Loucy (cell line): ENCODE measurements around the gene PEX14.

ENCODE experiments used
- H2AFZ ChIP-seq: fragments of 200-600 bp; sonication (generic); 2 replicates; pipeline ENCODE4 v1.6.0; 2016; ENCODE audit warnings: antibody characterized with exemption, mild to moderate bottlenecking, low read length, moderate library complexity
- H3F3A ChIP-seq: fragments of 200-600 bp; 2 replicates; pipeline ENCODE4 v1.6.0; 2016; ENCODE audit warnings: antibody characterized with exemption, low read depth, mild to moderate bottlenecking
- H3K27me3 ChIP-seq: fragments of 200-600 bp; sonication (generic); 2 replicates; pipeline ENCODE4 v1.6.1; 2014; ENCODE audit warnings: low read length, mild to moderate bottlenecking; ENCODE audit not compliant: insufficient read depth, poor library complexity, severe bottlenecking
- H3K36me3 ChIP-seq: fragments of 200-600 bp; sonication (generic); 2 replicates; pipeline ENCODE4 v1.6.1; 2016; ENCODE audit warnings: low read length; ENCODE audit not compliant: insufficient read depth
- H3K4me1 ChIP-seq: fragments of 200-600 bp; sonication (generic); 2 replicates; pipeline ENCODE4 v1.5.1; 2014; ENCODE audit warnings: low read length, mild to moderate bottlenecking; ENCODE audit not compliant: insufficient read depth, poor library complexity, severe bottlenecking
- H3K4me2 ChIP-seq: fragments of 200-600 bp; sonication (generic); 2 replicates; pipeline ENCODE4 v1.6.0; 2014; ENCODE audit warnings: antibody characterized with exemption, low read length, low read depth, mild to moderate bottlenecking; ENCODE audit not compliant: poor library complexity, severe bottlenecking
- H3K4me3 ChIP-seq: fragments of 200-600 bp; sonication (generic); 2 replicates; pipeline ENCODE4 v1.5.1; 2014; ENCODE audit warnings: low read length, mild to moderate bottlenecking, mixed read lengths; ENCODE audit not compliant: poor library complexity, severe bottlenecking
- H3K79me2 ChIP-seq: fragments of 200-600 bp; sonication (generic); 2 replicates; pipeline ENCODE4 v1.6.1; 2014; ENCODE audit warnings: low read length; ENCODE audit not compliant: insufficient read depth
- H3K9ac ChIP-seq: fragments of 200-600 bp; sonication (generic); 2 replicates; pipeline ENCODE4 v1.6.0; 2014; ENCODE audit warnings: mild to moderate bottlenecking, low read depth, low read length, moderate library complexity; ENCODE audit not compliant: poor library complexity, severe bottlenecking
- H3K9me2 ChIP-seq: fragments of 200-600 bp; sonication (generic); replicated peaks from 2 replicates; pipeline ENCODE4 v1.6.1; 2016; ENCODE audit warnings: low read depth, low read length, mixed read lengths
- H3K9me3 ChIP-seq: fragments of 200-600 bp; sonication (generic); 2 replicates; pipeline ENCODE4 v1.6.1; 2014; ENCODE audit warnings: mild to moderate bottlenecking, antibody characterized with exemption, low read length, low read depth; ENCODE audit not compliant: insufficient read depth
- H4K20me1 ChIP-seq: fragments of 200-600 bp; sonication (generic); 2 replicates; pipeline ENCODE4 v1.6.0; 2014; ENCODE audit warnings: antibody characterized with exemption, low read length, mild to moderate bottlenecking; ENCODE audit not compliant: insufficient read depth, poor library complexity, severe bottlenecking
- EZH2phosphoT487 ChIP-seq: fragments of 200-600 bp; IDR thresholded peaks from 2 replicates; pipeline ENCODE4 v1.6.1; 2018; ENCODE audit warnings: antibody characterized with exemption, mild to moderate bottlenecking, moderate library complexity, borderline replicate concordance
- TF ChIP-seq, protein P1 (sequence below): fragments of 200-600 bp; sonication (generic); conservative IDR thresholded peaks from 2 replicates; pipeline ENCODE4 v1.5.1; 2014; ENCODE audit warnings: mild to moderate bottlenecking, antibody characterized with exemption, low read length

The PEX14 gene

DNA sequence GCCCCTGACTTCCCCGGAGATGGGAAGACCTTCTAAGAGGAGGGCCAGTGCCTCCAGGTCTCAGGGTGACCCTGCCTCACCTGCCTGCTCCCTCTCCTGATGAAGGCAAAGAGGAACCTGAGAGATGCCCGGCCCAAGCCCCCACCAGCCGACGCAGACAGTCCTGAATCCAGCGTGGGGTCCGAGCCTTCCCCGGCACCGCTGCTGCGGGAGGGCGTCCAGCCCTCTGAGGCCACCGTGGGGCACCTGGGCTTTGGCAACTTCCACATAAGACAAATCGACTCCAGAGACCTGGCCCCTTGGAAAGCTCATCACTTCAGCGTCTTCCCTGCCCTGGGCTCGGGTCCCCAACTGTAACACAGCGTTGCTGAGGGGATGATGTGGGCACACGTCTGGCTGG is 199.5 kb downstream of the PEX14 start:
- H3K9me2 ChIP-seq = no peaks in the 10 kb centered on the region
- peaks cover 12% of the 10 kb centered on the region for H4K20me1 ChIP-seq
- H3K4me3 ChIP-seq = no peak overlapping the region
- H3F3A ChIP-seq = no peaks in the 10 kb centered on the region
- H3K4me1 ChIP-seq = peaks cover 13% of the 10 kb centered on the region
- H3K27me3 ChIP-seq = no peaks in the 10 kb centered on the region
- peaks cover 57% of the 10 kb centered on the region; the same call in 1 of the 2 replicates for H3K79me2 ChIP-seq
- no peak overlapping the region for H3K9ac ChIP-seq
- H3K9me3 ChIP-seq = no peaks in the 10 kb centered on the region
- H2AFZ ChIP-seq = no peak overlapping the region
- H3K36me3 ChIP-seq = no peaks in the 10 kb centered on the region
- TF ChIP-seq, protein P1, sequence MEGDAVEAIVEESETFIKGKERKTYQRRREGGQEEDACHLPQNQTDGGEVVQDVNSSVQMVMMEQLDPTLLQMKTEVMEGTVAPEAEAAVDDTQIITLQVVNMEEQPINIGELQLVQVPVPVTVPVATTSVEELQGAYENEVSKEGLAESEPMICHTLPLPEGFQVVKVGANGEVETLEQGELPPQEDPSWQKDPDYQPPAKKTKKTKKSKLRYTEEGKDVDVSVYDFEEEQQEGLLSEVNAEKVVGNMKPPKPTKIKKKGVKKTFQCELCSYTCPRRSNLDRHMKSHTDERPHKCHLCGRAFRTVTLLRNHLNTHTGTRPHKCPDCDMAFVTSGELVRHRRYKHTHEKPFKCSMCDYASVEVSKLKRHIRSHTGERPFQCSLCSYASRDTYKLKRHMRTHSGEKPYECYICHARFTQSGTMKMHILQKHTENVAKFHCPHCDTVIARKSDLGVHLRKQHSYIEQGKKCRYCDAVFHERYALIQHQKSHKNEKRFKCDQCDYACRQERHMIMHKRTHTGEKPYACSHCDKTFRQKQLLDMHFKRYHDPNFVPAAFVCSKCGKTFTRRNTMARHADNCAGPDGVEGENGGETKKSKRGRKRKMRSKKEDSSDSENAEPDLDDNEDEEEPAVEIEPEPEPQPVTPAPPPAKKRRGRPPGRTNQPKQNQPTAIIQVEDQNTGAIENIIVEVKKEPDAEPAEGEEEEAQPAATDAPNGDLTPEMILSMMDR = no peak
- TF ChIP-seq EZH2phosphoT487 = no peak
- no peak overlapping the region for H3K4me2 ChIP-seq

DNA sequence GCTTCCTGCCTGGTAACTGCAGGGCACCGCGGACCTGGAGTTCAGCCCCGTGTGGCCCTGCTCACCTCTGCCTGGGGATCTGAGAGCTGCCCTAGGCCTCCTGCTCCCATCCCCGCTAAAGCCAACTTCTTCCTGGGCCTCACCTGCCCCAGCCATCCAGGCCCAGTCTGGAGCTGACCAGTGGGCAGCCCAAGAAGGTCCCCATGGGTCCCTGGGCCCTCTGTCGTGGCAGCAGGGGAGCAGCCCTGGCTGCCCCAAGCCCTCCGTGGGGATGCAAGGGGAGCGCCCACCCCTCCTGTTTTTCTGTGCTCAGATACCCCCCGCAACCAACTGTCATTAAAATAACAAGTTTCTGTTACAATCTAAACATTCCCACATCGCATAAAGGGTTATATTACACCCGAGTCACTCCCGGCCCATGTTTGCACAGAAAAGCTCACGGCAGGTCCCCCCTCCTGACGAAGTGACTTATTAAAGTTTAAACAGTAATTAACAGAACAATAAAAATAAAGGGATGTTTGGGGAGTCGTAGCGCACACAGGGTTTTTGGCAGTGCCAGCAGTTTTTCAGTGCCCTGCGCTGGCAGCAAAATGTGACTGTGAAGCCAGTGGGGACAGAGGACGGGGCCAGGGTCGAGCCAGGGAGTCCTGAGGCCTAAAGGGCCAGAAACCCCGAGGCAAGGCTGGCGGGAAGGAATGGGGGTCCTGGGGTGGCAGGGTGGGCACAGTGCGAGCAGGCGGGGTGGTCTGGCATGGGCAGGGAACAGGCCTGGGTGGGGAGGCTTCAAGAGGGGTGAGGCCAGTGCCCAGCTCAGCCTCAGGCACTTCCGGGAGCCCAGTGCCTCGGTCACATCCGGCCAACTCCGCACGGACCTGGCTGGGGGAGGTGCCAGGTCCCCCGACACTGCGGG is 200.2 kb downstream of the PEX14 start:
- TF ChIP-seq, protein P1 = no peak
- TF ChIP-seq EZH2phosphoT487 = no peak
- Histone ChIP-seq H3K9ac (no peak overlapping the region), H4K20me1 (peaks cover 12% of the 10 kb centered on the region), H3K4me1 (peaks cover 19% of the 10 kb centered on the region), H3K27me3 (no peaks in the 10 kb centered on the region), H3K9me3 (no peaks in the 10 kb centered on the region), H3K4me3 (no peak overlapping the region), H2AFZ (no peak overlapping the region), H3K79me2 (peaks cover 61% of the 10 kb centered on the region; the same call in 1 of the 2 replicates), H3F3A (no peaks in the 10 kb centered on the region), H3K9me2 (no peaks in the 10 kb centered on the region), H3K4me2 (no peak overlapping the region), H3K36me3 (no peaks in the 10 kb centered on the region)

- H3K4me1 ChIP-seq = peaks cover 18% of the 10 kb centered on the region
Measured at GRCh38 chr1:10675813-10676212, 201.1 kb downstream of the PEX14 start.

More at GRCh38 chr1:10675813-10676212, 201.1 kb downstream of the PEX14 start:
- H3K36me3 ChIP-seq = no peaks in the 10 kb centered on the region
- no peaks in the 10 kb centered on the region for H3K9me2 ChIP-seq
- H3K9ac ChIP-seq = no peak overlapping the region
- H3K4me3 ChIP-seq = no peak overlapping the region
- no peak overlapping the region for H2AFZ ChIP-seq
- H3F3A ChIP-seq = no peaks in the 10 kb centered on the region
- TF ChIP-seq, protein P1 = no peak
- TF ChIP-seq EZH2phosphoT487 = no peak
- H3K9me3 ChIP-seq = no peaks in the 10 kb centered on the region
- peaks cover 12% of the 10 kb centered on the region for H4K20me1 ChIP-seq
- no peak overlapping the region for H3K4me2 ChIP-seq
- no peaks in the 10 kb centered on the region for H3K27me3 ChIP-seq
- peaks cover 62% of the 10 kb centered on the region; the same call in 1 of the 2 replicates for H3K79me2 ChIP-seq
